Measurements from ENCODE around the gene SLC6A3.

The SLC6A3 gene

DNA sequence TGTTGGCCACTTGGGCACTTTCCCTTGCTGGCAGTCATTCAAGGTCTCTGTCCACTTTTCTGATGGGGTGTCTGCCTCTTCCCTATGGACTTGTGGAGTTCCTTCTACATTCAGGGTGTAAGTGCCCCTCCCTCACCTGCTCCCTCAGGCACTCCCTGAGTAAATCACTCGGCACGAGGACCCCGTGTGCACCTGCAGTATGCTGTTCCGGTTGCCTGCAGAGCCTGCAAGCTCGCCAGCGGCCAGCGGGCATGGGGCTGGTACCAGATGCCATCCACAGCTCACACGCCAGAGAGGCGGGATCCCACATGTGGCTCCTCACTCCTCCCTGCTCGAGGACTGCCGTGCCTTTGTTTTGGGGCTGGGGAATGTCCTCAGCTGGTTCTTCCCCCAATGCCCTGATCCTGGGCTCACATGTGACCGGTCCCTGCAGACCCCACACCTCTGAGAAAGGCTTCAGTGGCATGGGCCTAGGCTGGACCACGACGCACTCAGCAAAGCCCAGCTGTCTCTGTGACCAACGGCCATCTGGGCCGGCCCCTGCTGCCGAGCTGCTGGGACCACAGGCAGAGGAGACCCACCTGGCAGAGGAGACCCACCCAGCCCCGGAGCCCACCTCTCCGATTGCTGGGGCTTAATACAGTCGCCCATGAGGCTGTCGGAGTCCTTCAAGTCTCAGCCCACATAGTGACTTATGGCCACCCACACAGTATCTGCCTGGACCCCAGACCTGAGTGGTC lies 54.2 kb downstream of the SLC6A3 start:
- DNase-seq (ENCODE audit: extremely low read depth, low read depth): no peak
- H3K4me3 ChIP-seq (replicated peaks; ENCODE audit: low read depth, low read length): no peak overlapping the region
- TF ChIP-seq, protein P1, sequence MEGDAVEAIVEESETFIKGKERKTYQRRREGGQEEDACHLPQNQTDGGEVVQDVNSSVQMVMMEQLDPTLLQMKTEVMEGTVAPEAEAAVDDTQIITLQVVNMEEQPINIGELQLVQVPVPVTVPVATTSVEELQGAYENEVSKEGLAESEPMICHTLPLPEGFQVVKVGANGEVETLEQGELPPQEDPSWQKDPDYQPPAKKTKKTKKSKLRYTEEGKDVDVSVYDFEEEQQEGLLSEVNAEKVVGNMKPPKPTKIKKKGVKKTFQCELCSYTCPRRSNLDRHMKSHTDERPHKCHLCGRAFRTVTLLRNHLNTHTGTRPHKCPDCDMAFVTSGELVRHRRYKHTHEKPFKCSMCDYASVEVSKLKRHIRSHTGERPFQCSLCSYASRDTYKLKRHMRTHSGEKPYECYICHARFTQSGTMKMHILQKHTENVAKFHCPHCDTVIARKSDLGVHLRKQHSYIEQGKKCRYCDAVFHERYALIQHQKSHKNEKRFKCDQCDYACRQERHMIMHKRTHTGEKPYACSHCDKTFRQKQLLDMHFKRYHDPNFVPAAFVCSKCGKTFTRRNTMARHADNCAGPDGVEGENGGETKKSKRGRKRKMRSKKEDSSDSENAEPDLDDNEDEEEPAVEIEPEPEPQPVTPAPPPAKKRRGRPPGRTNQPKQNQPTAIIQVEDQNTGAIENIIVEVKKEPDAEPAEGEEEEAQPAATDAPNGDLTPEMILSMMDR (IDR thresholded peaks at IDR 0.05; ENCODE audit: low read depth, low read length, missing control alignments): no peak

DNA sequence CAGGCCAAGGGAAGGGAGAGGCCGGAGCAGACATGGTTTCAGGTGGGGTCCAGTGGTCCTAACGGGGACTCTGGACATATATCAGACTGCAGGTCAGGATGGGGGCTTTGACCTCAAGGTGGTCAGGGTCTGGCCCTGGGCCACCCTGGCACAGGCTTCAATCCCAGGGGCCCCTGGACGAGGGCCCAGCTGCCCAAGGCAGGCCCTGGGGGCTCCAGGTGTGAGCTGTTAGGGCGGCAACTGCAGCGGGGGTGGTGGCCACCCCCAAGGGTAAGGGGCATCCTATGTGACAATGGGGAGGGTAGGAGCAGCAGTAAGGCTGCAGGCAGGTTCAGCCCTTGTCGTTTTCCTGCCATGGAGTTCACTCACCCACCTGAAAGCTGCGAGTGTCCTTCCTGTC lies 54.9 kb downstream of the SLC6A3 start:
- H3K4me3 ChIP-seq (replicated peaks; ENCODE audit: low read depth, low read length): no peak overlapping the region
- DNase-seq (ENCODE audit: extremely low read depth, low read depth): no peak
- TF ChIP-seq, protein P1 (IDR thresholded peaks at IDR 0.05; ENCODE audit: low read depth, low read length, missing control alignments): no peak

DNA sequence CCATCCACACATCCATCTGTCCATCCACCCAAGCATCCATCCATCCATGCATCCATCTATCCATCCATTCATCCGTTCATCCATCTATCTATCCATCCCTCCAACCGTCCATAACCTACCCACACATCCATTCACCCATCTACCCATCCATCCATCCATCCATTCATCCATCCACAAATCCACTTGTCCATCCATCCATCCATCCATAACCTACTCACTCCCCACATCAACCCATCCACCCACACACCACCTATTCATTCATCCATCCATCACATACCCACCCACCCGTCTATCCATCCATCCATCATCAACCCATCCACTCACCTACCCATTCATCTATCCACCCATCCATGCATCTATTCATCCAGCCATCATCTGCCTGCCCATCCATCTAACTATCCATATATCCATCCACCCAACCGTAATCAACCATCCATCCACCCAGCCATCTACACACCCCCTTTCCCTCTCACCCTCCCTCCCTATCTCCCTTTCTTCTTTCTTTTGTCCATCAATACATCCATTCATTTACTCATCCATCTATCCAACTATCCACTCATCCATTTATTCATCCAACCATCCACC lies 56.8 kb downstream of the SLC6A3 start:
- no peak for DNase-seq (ENCODE audit: extremely low read depth, low read depth)
- no peak overlapping the region for H3K4me3 ChIP-seq (replicated peaks; ENCODE audit: low read depth, low read length)
- TF ChIP-seq, protein P1 (IDR thresholded peaks at IDR 0.05; ENCODE audit: low read depth, low read length, missing control alignments): no peak

DNA sequence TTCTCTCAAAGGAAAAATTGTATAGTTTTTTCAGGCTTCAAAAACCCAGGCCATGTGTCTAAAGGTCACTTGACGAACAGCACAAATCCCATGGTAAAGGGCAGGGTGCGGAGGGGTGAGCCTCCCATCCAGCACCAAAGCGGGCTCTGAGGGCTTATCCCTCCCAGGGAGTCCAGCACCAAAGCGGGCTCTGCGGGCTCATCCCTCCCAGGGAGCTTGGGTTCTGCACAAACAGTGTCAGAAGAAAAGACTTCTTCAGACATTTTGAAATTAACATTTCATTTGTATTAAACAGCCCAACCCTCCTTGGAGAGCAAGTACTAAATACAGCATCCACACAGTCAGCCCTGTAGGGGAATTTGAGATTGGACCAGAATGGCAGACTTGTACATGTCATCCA lies 57.4 kb downstream of the SLC6A3 start:
- no peak for DNase-seq (ENCODE audit: extremely low read depth, low read depth)
- TF ChIP-seq, protein P1 (IDR thresholded peaks at IDR 0.05; ENCODE audit: low read depth, low read length, missing control alignments): no peak
- H3K4me3 ChIP-seq (replicated peaks; ENCODE audit: low read depth, low read length): no peak overlapping the region

DNA sequence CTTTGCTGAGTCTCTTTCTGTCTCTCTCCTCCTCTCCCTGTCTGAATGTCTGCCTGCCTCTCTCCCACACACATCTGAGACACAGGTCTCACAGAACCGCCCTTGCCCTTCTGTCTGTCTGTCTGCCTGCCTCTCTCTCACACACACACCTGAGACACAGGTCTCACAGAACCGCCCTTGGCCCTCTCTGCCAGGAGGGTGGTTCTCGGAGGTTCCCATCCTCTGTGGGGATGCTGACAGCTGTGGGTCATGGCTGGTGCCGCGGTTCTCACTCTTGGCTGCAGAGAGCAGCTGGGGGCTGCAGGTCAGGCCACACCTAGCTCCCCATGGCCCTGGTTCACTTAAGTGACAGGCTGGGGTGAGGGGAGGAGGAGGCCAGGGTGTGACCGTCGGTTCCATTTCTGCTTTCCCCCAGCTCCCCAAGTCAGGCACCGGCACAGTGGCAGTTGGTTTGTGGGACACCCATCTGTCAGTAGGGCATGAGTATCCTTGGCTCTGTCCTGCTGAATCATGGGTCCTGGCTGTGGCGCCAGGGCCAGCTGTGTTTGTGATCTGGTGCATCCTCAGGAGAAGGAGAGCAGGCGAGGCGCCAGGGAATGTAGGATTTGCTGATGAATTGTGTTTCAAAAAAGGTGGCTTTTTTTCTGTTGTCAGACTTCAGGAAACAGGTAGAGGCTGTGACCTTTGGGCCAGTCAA lies 58.0 kb downstream of the SLC6A3 start:
- TF ChIP-seq, protein P1 (IDR thresholded peaks at IDR 0.05; ENCODE audit: low read depth, low read length, missing control alignments): no peak
- no peak for DNase-seq (ENCODE audit: extremely low read depth, low read depth)
- no peak overlapping the region for H3K4me3 ChIP-seq (replicated peaks; ENCODE audit: low read depth, low read length)

DNA sequence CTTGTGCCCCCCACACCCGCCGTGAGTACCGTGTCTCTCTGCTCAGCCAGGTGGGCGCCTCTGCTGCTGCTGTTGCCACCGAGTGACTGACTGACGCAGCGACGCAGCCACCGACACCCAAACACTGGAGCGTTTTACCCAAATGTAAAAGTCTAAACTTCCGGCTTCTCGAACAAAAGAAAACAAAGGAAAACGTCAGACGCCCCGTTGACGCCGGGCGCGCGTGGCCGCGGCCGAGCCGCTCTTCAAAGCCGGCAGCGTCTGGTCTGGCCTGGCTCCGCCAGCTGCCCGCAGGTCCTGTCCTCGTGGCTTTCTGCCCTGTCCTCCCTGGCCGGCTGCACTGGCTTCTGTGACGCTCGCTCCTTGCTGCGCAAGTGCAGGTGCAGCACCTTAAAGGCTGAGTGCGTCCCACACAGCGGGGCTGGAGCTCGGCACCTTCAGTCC lies 58.9 kb downstream of the SLC6A3 start:
- TF ChIP-seq, protein P1 (IDR thresholded peaks at IDR 0.05; ENCODE audit: low read depth, low read length, missing control alignments): no peak
- no peak for DNase-seq (ENCODE audit: extremely low read depth, low read depth)
- peak overlapping the region; percentile 45 for H3K4me3 ChIP-seq (replicated peaks; ENCODE audit: low read depth, low read length)
